ENCODE results near the gene SMIM27.

DNA sequence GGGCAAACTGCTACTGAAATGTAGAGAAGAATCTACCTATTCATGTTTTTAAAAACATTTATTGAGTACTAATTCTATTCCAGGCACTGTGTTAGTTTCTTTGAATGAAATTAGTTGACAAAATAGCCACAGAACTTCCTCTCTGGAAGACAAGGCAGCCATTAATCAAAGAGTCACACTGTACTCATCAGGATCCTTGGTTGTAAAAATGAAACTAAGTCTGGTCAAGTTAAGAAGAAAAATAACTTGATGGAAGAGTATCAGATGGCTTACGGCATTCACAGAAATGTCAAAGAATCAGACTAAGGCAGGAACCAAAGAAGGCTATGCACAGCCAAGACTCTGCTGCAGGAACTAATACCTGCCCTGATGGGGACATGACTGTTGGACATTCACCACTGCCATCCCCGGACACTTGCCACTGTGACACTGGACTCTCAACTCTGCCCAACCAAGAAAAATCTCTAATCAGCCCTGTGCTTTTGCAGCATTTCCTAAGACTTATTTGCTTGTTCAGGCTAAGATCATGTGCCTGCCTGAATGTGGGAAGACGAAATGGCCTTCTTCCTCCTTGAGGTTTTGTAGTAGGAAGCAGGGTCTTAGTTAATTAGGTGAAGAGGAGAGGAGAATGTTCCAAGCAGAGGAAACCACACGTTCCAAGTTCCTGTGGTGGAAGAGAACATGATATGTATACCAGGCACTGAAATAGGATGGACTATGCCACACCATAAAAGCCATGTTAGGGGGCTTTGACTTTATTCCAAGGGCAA lies 44.2 kb downstream of the SMIM27 start:
- TF ChIP-seq TEAD4 (IDR thresholded peaks at IDR 0.05; ENCODE audit: low read depth, low read length), result no peak
- TF ChIP-seq, protein P1, sequence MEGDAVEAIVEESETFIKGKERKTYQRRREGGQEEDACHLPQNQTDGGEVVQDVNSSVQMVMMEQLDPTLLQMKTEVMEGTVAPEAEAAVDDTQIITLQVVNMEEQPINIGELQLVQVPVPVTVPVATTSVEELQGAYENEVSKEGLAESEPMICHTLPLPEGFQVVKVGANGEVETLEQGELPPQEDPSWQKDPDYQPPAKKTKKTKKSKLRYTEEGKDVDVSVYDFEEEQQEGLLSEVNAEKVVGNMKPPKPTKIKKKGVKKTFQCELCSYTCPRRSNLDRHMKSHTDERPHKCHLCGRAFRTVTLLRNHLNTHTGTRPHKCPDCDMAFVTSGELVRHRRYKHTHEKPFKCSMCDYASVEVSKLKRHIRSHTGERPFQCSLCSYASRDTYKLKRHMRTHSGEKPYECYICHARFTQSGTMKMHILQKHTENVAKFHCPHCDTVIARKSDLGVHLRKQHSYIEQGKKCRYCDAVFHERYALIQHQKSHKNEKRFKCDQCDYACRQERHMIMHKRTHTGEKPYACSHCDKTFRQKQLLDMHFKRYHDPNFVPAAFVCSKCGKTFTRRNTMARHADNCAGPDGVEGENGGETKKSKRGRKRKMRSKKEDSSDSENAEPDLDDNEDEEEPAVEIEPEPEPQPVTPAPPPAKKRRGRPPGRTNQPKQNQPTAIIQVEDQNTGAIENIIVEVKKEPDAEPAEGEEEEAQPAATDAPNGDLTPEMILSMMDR (IDR thresholded peaks at IDR 0.05; ENCODE audit: control extremely low read depth in 1 of 3, insufficient read depth in 1 of 3, low read depth in 1 of 3, low read length in 3 of 3), result no peak
- TF ChIP-seq SRF (IDR thresholded peaks at IDR 0.05; ENCODE audit: low read depth, low read length), result no peak
- no peak for TF ChIP-seq TCF12 (IDR thresholded peaks at IDR 0.05; ENCODE audit: low read depth, low read length)
- TF ChIP-seq POLR2A (IDR thresholded peaks at IDR 0.05; ENCODE audit: control extremely low read depth in 1 of 2, low read depth in 2 of 2, low read length in 2 of 2), result no peak
- TF ChIP-seq MAFK (IDR thresholded peaks at IDR 0.05; ENCODE audit: low read depth, low read length), result no peak
- TF ChIP-seq, protein P2, sequence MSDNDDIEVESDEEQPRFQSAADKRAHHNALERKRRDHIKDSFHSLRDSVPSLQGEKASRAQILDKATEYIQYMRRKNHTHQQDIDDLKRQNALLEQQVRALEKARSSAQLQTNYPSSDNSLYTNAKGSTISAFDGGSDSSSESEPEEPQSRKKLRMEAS (IDR thresholded peaks at IDR 0.05), result no peak
- no peak for TF ChIP-seq SP1 (IDR thresholded peaks at IDR 0.05; ENCODE audit: low read depth, low read length)
- TF ChIP-seq SIN3A (conservative IDR thresholded peaks at IDR 0.05 in 1 of 2, IDR thresholded peaks at IDR 0.05 in 1 of 2; ENCODE audit: low read depth in 1 of 2, low read length in 2 of 2), result no peak
- no peak for TF ChIP-seq SP2 (IDR thresholded peaks at IDR 0.05; ENCODE audit: low read length)
- TF ChIP-seq POLR2AphosphoS5 (IDR thresholded peaks at IDR 0.05; ENCODE audit: low read depth, low read length), result no peak
- no peak for TF ChIP-seq ASH2L (IDR thresholded peaks at IDR 0.05; ENCODE audit: low read length)
- TF ChIP-seq CEBPB (IDR thresholded peaks at IDR 0.05; ENCODE audit: low read depth, low read length), result no peak

Data from H1 (cell line).